PFSK-1 (cell line): ENCODE results near the gene CISH.

Experiments used
- POLR2AphosphoS5 ChIP-seq: IDR thresholded peaks from 2 replicates; pipeline ENCODE4 v1.6.1; 2012; ENCODE audit warnings: low read depth, mild to moderate bottlenecking, control low read depth, low read length, moderate library complexity
- REST ChIP-seq, 2 experiments: IDR thresholded peaks; 2 replicates each; pipeline versions ENCODE4 v1.6.1 to v1.8.0; 2011 to 2012; ENCODE audit warnings: low read depth in 2 of 2, low read length in 2 of 2, control low read depth in 1 of 2, inconsistent platforms in 1 of 2, mild to moderate bottlenecking in 1 of 2, moderate library complexity in 1 of 2; ENCODE audit not compliant: insufficient read depth in 1 of 2
- SIN3A ChIP-seq: IDR thresholded peaks from 2 replicates; pipeline ENCODE4 v1.6.1; 2012; ENCODE audit warnings: mild to moderate bottlenecking, low read length, moderate library complexity, borderline replicate concordance; ENCODE audit not compliant: insufficient read depth
- TAF1 ChIP-seq: IDR thresholded peaks from 2 replicates; pipeline ENCODE4 v1.6.1; 2012; ENCODE audit warnings: low read length, control low read depth, borderline replicate concordance; ENCODE audit not compliant: insufficient read depth

DNA sequence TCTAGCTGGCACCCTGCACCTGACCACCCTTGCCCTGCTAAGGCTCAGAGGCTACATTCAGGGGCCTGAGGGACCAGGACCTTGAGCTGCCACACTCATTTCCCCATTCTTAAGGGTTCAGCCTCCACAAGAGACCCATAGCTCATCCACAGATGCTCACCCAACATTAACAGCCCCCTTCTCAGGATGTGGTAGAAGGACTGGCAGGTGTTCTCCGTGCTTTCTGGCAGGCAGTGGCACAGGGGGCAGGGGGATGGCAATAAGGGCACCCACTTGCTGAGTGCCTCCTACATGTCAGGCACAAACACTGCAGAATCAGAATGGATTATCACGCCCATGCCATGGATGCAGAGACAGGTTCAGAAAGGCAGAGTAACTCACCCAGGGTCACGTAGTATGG, 14.8 kb upstream of the CISH start:
- no peak for TF ChIP-seq POLR2AphosphoS5
- TF ChIP-seq SIN3A = no peak
- TF ChIP-seq REST (IDR thresholded peaks at IDR 0.05; ENCODE audit: insufficient read depth in 1 of 2, low read depth in 2 of 2, low read length in 2 of 2) = no peak
- no peak for TF ChIP-seq TAF1
